ENCODE data around the gene GREM1.

GREM1 gene

DNA sequence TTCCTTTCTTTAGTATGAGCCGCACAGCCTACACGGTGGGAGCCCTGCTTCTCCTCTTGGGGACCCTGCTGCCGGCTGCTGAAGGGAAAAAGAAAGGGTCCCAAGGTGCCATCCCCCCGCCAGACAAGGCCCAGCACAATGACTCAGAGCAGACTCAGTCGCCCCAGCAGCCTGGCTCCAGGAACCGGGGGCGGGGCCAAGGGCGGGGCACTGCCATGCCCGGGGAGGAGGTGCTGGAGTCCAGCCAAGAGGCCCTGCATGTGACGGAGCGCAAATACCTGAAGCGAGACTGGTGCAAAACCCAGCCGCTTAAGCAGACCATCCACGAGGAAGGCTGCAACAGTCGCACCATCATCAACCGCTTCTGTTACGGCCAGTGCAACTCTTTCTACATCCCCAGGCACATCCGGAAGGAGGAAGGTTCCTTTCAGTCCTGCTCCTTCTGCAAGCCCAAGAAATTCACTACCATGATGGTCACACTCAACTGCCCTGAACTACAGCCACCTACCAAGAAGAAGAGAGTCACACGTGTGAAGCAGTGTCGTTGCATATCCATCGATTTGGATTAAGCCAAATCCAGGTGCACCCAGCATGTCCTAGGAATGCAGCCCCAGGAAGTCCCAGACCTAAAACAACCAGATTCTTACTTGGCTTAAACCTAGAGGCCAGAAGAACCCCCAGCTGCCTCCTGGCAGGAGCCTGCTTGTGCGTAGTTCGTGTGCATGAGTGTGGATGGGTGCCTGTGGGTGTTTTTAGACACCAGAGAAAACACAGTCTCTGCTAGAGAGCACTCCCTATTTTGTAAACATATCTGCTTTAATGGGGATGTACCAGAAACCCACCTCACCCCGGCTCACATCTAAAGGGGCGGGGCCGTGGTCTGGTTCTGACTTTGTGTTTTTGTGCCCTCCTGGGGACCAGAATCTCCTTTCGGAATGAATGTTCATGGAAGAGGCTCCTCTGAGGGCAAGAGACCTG, 13.2 kb downstream of the GREM1 start:
- no peak overlapping the region for H3K4me3 ChIP-seq (ENCODE audit: low read depth, low read length)
- no peak for DNase-seq
- H3K36me3 ChIP-seq, result no peaks in the 10 kb centered on the region
- H3K9me3 ChIP-seq (ENCODE audit: severe bottlenecking), result no peaks in the 10 kb centered on the region
- no peak overlapping the region for H3K27ac ChIP-seq
- TF ChIP-seq CTCF (IDR thresholded peaks at IDR 0.05; ENCODE audit: low read depth, low read length), result no peak
- H3K27me3 ChIP-seq (ENCODE audit: insufficient read depth, low read depth, severe bottlenecking), result no peaks in the 10 kb centered on the region

- Histone ChIP-seq H3K36me3 (no peaks in the 10 kb centered on the region), H3K9me3 (ENCODE audit: severe bottlenecking) (no peaks in the 10 kb centered on the region), H3K27me3 (ENCODE audit: insufficient read depth, low read depth, severe bottlenecking) (no peaks in the 10 kb centered on the region), H3K27ac (no peak overlapping the region), H3K4me3 (ENCODE audit: low read depth, low read length) (no peak overlapping the region)
- TF ChIP-seq CTCF (IDR thresholded peaks at IDR 0.05; ENCODE audit: low read depth, low read length), result no peak
- no peak for DNase-seq
Measured at GRCh38 chr15:32732574-32733157, 14.9 kb downstream of the GREM1 start.

GRCh38 chr15:32733281-32733680, 15.5 kb downstream of the GREM1 start:
- H3K9me3 ChIP-seq (ENCODE audit: severe bottlenecking), result no peaks in the 10 kb centered on the region
- no peaks in the 10 kb centered on the region for H3K36me3 ChIP-seq
- no peak overlapping the region for H3K4me3 ChIP-seq (ENCODE audit: low read depth, low read length)
- H3K27me3 ChIP-seq (ENCODE audit: insufficient read depth, low read depth, severe bottlenecking), result no peaks in the 10 kb centered on the region
- no peak overlapping the region for H3K27ac ChIP-seq
- TF ChIP-seq CTCF (IDR thresholded peaks at IDR 0.05; ENCODE audit: low read depth, low read length), result no peak
- no peak for DNase-seq

- no peak for DNase-seq
Measured at GRCh38 chr15:32735989-32736700, 18.3 kb downstream of the GREM1 start.

DNA sequence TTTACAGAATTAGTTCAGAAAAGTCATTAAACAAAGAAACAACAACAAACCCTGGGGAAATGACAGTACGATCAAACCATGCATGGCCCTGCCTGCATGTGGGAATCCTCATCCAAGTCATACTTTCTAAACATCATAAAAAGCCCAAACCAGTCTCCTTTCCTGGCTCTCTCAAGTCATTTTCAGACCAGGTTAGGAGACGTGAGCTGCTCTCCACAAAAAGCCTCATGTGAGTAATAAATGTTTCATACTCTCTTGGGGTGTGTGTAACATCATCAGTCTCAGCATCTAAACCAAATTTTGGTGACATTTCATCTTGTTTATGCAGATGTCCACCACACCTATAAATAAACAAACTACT, 18.9 kb downstream of the GREM1 start:
- no peaks in the 10 kb centered on the region for H3K27me3 ChIP-seq (ENCODE audit: insufficient read depth, low read depth, severe bottlenecking)
- no peaks in the 10 kb centered on the region for H3K36me3 ChIP-seq
- no peak for TF ChIP-seq CTCF (IDR thresholded peaks at IDR 0.05; ENCODE audit: low read depth, low read length)
- no peak overlapping the region for H3K27ac ChIP-seq
- no peak overlapping the region for H3K4me3 ChIP-seq (ENCODE audit: low read depth, low read length)
- DNase-seq, result no peak
- no peaks in the 10 kb centered on the region for H3K9me3 ChIP-seq (ENCODE audit: severe bottlenecking)

More at GRCh38 chr15:32735989-32736700, 18.3 kb downstream of the GREM1 start:
- H3K27ac ChIP-seq, result no peak overlapping the region
- H3K4me3 ChIP-seq (ENCODE audit: low read depth, low read length), result no peak overlapping the region
- no peaks in the 10 kb centered on the region for H3K9me3 ChIP-seq (ENCODE audit: severe bottlenecking)
- no peak for TF ChIP-seq CTCF (IDR thresholded peaks at IDR 0.05; ENCODE audit: low read depth, low read length)
- H3K27me3 ChIP-seq (ENCODE audit: insufficient read depth, low read depth, severe bottlenecking), result no peaks in the 10 kb centered on the region
- H3K36me3 ChIP-seq, result no peaks in the 10 kb centered on the region
